Spleen (tissue), 7 donors: ENCODE measurements around the gene MCC.

Source experiments
- POLR2A ChIP-seq, 3 donors: fragments of 450-650 bp; IDR thresholded peaks; one replicate each; pipeline ENCODE4 v1.5.1; 2017; ENCODE audit warnings: antibody characterized with exemption in 3 of 3, mild to moderate bottlenecking in 1 of 3
- TF ChIP-seq, protein P1 (sequence below), 11 experiments: fragments of 200-600 bp in 7 of 11; fragments of 450-650 bp in 4 of 11; sonication (generic) in 4 of 11; IDR thresholded peaks in 8 of 11; conservative IDR thresholded peaks in 3 of 11; 1 replicate in 7 of 11; 2 replicates in 4 of 11; pipeline versions ENCODE4 v1.4.0 to v1.8.0; 2016 to 2021; ENCODE audit warnings: antibody characterized with exemption in 11 of 11, inconsistent platforms in 4 of 11, mild to moderate bottlenecking in 1 of 11
- donor health status: DM: no; HTN: no; CAD: no; lungs with moderate emphysema.
- donor health status: DM: no; HTN: no; CAD: no.
- donor health status: DM: no; HTN: no; CAD: no.

DNA sequence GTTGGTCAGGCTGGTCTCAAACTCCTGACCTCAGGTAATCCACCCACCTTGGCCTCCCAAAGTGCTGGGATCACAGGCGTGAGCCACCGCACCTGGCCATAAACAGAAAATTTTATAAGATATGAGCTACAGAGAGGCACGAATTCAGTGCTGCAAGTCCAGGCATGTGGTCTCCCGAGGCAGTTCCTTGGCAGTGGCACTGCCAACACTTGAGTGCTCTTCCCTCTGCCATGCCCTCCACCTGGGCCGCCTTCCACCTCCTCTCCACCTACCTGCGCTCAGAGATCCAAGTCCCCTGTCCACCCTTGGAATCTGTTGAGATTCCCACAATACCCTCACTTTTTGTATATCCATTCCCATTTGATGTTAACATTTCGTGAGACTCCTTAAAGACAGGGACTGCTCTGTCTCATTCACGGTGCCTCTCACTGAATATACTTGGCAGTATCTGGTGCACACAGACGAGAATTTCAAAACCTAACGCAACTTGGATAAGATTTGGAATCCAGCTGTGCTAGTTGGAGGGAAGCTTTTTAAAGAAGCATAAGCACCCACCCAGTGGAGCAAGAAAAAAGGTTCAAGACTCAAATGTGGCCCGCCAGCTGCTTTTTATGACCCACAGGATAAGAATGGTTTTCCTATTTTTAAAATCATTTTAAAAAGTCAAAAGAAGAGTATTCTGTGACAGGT is 443.3 kb downstream of the MCC start:
- TF ChIP-seq, protein P1, sequence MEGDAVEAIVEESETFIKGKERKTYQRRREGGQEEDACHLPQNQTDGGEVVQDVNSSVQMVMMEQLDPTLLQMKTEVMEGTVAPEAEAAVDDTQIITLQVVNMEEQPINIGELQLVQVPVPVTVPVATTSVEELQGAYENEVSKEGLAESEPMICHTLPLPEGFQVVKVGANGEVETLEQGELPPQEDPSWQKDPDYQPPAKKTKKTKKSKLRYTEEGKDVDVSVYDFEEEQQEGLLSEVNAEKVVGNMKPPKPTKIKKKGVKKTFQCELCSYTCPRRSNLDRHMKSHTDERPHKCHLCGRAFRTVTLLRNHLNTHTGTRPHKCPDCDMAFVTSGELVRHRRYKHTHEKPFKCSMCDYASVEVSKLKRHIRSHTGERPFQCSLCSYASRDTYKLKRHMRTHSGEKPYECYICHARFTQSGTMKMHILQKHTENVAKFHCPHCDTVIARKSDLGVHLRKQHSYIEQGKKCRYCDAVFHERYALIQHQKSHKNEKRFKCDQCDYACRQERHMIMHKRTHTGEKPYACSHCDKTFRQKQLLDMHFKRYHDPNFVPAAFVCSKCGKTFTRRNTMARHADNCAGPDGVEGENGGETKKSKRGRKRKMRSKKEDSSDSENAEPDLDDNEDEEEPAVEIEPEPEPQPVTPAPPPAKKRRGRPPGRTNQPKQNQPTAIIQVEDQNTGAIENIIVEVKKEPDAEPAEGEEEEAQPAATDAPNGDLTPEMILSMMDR (IDR thresholded peaks at IDR 0.05 in 8 of 11, conservative IDR thresholded peaks at IDR 0.05 in 3 of 11): no peak
- TF ChIP-seq POLR2A (IDR thresholded peaks at IDR 0.05): no peak
